K562 (cell line): ENCODE data around the gene THOC3. TPM values are rescaled to one million over a fixed set of nuclear protein-coding genes. Genes with fewer than 3 reads are reported as not detected.
"Not testable (repeated sequence)": the region's sequence is repeated elsewhere in the genome, so short reads cannot be mapped to it uniquely, and the experiment has no call there.

Source experiments
- ATAC-seq: fragments of 200-7000 bp; cut with Tn5 transposase; 3 replicates; pipeline ENCODE4 v1.9.1; 2020; ENCODE audit warnings: moderate library complexity
- BruUV-seq: library from RNA; stranded (reverse); fragments of 400-500 nt; replicated peaks from 2 replicates; lab custom pipeline; 2021; lab: Mats Ljungman, UMichigan
- CTCF ChIA-PET: fragments of 300-600 bp; formaldehyde crosslinking; extraction: SDS; loops from one replicate; lab custom pipeline; 2021; ENCODE audit warnings: low intra/inter-chr PET ratio; lab: Yijun Ruan, JAX
- POLR2A ChIA-PET: fragments of 300-600, 350-650 bp; sonication (Branson Sonifier 250); formaldehyde crosslinking; extraction: SDS; loops from one replicate; lab custom pipeline; 2021; ENCODE audit warnings: antibody characterized with exemption, inconsistent platforms; lab: Yijun Ruan, JAX
- DNase-seq, 4 experiments: peaks; one replicate each; pipeline versions ENCODE4 v3.0.0 to v3.0.0-alpha.2; 2011 to 2018; ENCODE audit warnings: low spot score in 3 of 4, mixed read lengths in 3 of 4; ENCODE audit errors: extremely low read depth in 1 of 4
- FAIRE-seq: peaks from 2 replicates; lab custom pipeline; 2011; peaks lifted over from hg19 to GRCh38; lab: Jason Lieb, UNC
- H2AFZ ChIP-seq: 2 replicates; pipeline ENCODE4 v1.6.0; 2011; ENCODE audit warnings: low read depth, low read length, control low read depth, inconsistent platforms
- H3K27ac ChIP-seq: fragments of 200-600 bp; 3 replicates; pipeline ENCODE4 v1.8.0; 2011; ENCODE audit warnings: low read depth, mild to moderate bottlenecking, control low read depth, inconsistent platforms, low read length, moderate library complexity, mixed read lengths; ENCODE audit errors: extremely low read depth
- H3K27me3 ChIP-seq, 2 experiments: fragments of 300-600 bp in 1 of 2; 2 replicates in 1 of 2; 3 replicates in 1 of 2; pipeline versions ENCODE4 v1.6.0 to v1.8.0; 2011; ENCODE audit warnings: inconsistent platforms in 2 of 2, low read length in 2 of 2, mild to moderate bottlenecking in 1 of 2, mixed read lengths in 1 of 2, moderate library complexity in 1 of 2; ENCODE audit not compliant: control insufficient read depth in 2 of 2, insufficient read depth in 2 of 2
- H3K36me3 ChIP-seq: fragments of 300-600 bp; 3 replicates; pipeline ENCODE4 v1.8.0; 2011; ENCODE audit warnings: mild to moderate bottlenecking, low read length, inconsistent platforms; ENCODE audit not compliant: control insufficient read depth, insufficient read depth
- H3K4me1 ChIP-seq, 2 experiments: fragments of 200-600 bp in 1 of 2; replicated peaks in 1 of 2; 2 replicates in 1 of 2; 3 replicates in 1 of 2; pipeline versions ENCODE4 v1.5.1 to v1.8.0; 2011; ENCODE audit warnings: inconsistent platforms in 2 of 2, low read length in 2 of 2, mild to moderate bottlenecking in 1 of 2, mixed read lengths in 1 of 2, moderate library complexity in 1 of 2; ENCODE audit not compliant: control insufficient read depth in 2 of 2, insufficient read depth in 2 of 2
- H3K4me2 ChIP-seq: 2 replicates; pipeline ENCODE4 v1.6.1; 2011; ENCODE audit warnings: low read length, control low read depth, inconsistent platforms, mixed read lengths; ENCODE audit not compliant: insufficient read depth
- H3K4me3 ChIP-seq: fragments of 200-600 bp; sonication (generic), shearing (Covaris generic); 2 replicates; pipeline ENCODE4 v1.5.1; 2016; ENCODE audit warnings: control low read depth, inconsistent platforms
- H3K79me2 ChIP-seq: fragments of 200-600 bp; 3 replicates; pipeline ENCODE4 v1.8.0; 2011; ENCODE audit warnings: low read length, inconsistent platforms; ENCODE audit not compliant: control insufficient read depth, insufficient read depth
- H3K9ac ChIP-seq, 2 experiments: 2 replicates each; pipeline versions ENCODE4 v1.6.0 to v1.6.1; 2011; ENCODE audit warnings: low read depth in 2 of 2, low read length in 2 of 2, control low read depth in 1 of 2, inconsistent platforms in 1 of 2, mild to moderate bottlenecking in 1 of 2, mixed read lengths in 1 of 2; ENCODE audit not compliant: insufficient read depth in 1 of 2
- H3K9me1 ChIP-seq: one replicate; pipeline ENCODE4 v1.6.0; 2011; ENCODE audit warnings: inconsistent platforms, mild to moderate bottlenecking, low read length, moderate library complexity; ENCODE audit not compliant: control insufficient read depth, insufficient read depth
- H3K9me3 ChIP-seq: replicated peaks from 2 replicates; pipeline ENCODE4 v1.5.1; 2011; ENCODE audit warnings: low read depth, low read length, inconsistent platforms; ENCODE audit not compliant: control insufficient read depth, insufficient read depth
- H4K20me1 ChIP-seq: replicated peaks from 2 replicates; pipeline ENCODE4 v1.6.1; 2011; ENCODE audit warnings: low read length, inconsistent platforms, mixed read lengths; ENCODE audit not compliant: control insufficient read depth, insufficient read depth
- WGBS: fragments of 100-300 bp; shearing (Covaris generic); methylation state at CpG from one replicate; pipeline ENCODE4 v1.1.6; 2016; ENCODE audit warnings: low coverage, mixed read lengths; ENCODE audit not compliant: insufficient coverage; ENCODE audit errors: missing lambda C conversion rate; 5-methylcytosine and 5-hydroxymethylcytosine counted together
- in situ Hi-C: fragments of 300-500 bp; cut with MboI; formaldehyde crosslinking; loops from 4 replicates; pipeline ENCODE4 v1.15.0; 2018; ENCODE audit warnings: inconsistent platforms, mixed read lengths
- intact Hi-C: fragments of 100-400 bp; cut with micrococcal nuclease; formaldehyde crosslinking; loops from 2 replicates; pipeline ENCODE4 v1.14.2; 2022
- polyA plus RNA-seq, 8 experiments: library from polyadenylated mRNA; depleted of rRNA in 4 of 8; stranded (reverse) in 5 of 8; unstranded in 3 of 8; fragments of >200 nt; fragmentation: Nextera tagmentation in 2 of 8; fragmentation: Illumina TruSeq in 1 of 8; extraction: Ambion mirVana in 2 of 8; extraction: Trizol in 1 of 8; gene quantifications; 2 replicates each; pipeline versions ENCODE4 v1.2.1 to v1.2.3, GENCODE V29; 2011 to 2014; ENCODE audit warnings: inconsistent platforms in 1 of 8, missing spikeins in 1 of 8
- total RNA-seq, 7 experiments: library from RNA; depleted of rRNA in 6 of 7; stranded (reverse); fragments of >200 nt in 6 of 7; fragmentation: Illumina TruSeq in 2 of 7; extraction: Trizol in 2 of 7; gene quantifications; 2 replicates each; pipeline versions ENCODE4 v1.2.1 to v1.2.3, GENCODE V29; 2011 to 2021; ENCODE audit warnings: low replicate concordance in 1 of 7

THOC3 gene
- total and polyA plus RNA-seq, 9 of the 15 experiments (the other 6 are each of a cell fraction or from before 2014, with no cell fraction given), result 29.8 to 360 (median 112) TPM

DNA sequence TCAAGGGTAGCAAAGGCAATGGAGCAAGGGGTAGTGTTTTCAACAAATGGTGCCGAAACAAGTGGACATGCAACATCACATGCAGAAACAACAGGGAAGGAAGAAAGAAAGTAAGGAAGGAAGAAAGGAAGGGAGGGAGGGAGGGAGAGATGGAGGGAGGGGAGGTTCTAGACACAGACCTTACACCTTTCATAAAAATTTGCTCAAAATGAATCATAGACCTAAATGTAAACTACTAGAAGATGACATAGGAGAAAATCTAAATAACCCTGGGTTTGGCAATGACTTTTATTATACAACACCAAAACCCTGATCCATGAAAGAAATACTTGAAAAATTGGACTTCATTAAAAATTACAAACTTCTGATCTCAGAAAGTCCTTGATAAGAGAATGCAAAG is 39.4 kb downstream of the THOC3 start:
- H2AFZ ChIP-seq, H3K79me2 ChIP-seq, H3K9me3 ChIP-seq, H3K27me3 ChIP-seq, in situ Hi-C loops, POLR2A ChIA-PET, H3K36me3 ChIP-seq, ATAC-seq, CTCF ChIA-PET, H3K9ac ChIP-seq, intact Hi-C loops, H3K4me2 ChIP-seq, H4K20me1 ChIP-seq, FAIRE-seq, H3K27ac ChIP-seq, DNase-seq, H3K4me3 ChIP-seq, H3K9me1 ChIP-seq, BruUV-seq, H3K4me1 ChIP-seq: not testable (repeated sequence)
- WGBS, result 33% methylated on average over 1 of the region's 1 CpG

- H3K36me3 ChIP-seq, H3K27ac ChIP-seq, H3K4me1 ChIP-seq, H2AFZ ChIP-seq, BruUV-seq, CTCF ChIA-PET, H3K9me1 ChIP-seq, ATAC-seq, POLR2A ChIA-PET, in situ Hi-C loops, H4K20me1 ChIP-seq, intact Hi-C loops, H3K4me2 ChIP-seq, FAIRE-seq, H3K27me3 ChIP-seq, DNase-seq, H3K9ac ChIP-seq, H3K4me3 ChIP-seq, H3K9me3 ChIP-seq, H3K79me2 ChIP-seq: not testable (repeated sequence)
- 35% methylated on average over 4 of the region's 4 CpGs for WGBS
These were observed 43.0 kb downstream of the THOC3 start for GRCh38 chr5:175925106-175925505.
